HG03108 (cell line): ENCODE measurements around the gene PROCR.
"Not testable (repeated sequence)": the region's sequence is repeated elsewhere in the genome, so short reads cannot be mapped to it uniquely, and the experiment has no call there.

ENCODE experiments used
- ATAC-seq: cut with Tn5 transposase; IDR thresholded peaks from one replicate; pipeline ENCODE4 v1.9.1; 2021; ENCODE audit warnings: moderate library complexity; ENCODE audit not compliant: unreplicated experiment

The PROCR gene

DNA sequence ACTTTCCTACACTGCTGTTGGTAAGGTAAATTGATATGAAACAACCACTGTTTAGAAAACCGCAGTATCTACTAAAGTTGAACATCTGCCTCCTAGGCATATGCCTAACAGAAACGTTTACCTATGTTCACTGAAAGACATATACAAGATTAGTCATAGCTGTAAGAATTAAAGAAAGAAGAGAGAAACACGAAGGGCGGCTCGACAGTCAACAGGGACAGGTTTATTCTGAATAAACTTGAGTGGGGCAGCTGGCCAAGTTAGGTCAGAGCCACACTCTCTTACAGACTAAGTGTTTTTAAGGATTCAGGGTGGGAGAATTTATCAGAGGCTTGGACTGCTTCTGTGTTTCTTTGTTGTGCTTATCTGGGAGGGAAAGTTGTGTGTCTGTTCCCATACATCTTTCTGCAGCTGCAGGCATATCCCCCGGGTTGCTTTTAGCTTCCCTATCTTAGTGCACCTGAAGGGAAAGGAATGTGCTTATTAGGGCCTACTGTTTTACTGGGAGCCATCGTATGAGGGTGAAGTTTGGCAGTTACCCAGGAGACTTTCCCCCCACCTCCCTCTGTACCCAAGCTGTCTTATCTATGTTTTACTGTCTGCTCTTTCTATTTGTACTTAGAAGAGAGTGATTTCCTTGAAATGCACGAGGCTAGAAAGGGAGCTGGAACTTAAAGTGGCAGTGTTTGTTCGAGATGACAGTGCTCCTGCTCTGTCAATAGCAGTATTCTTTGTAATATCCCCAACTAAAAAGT lies 20.4 kb downstream of the PROCR start:
- no peak for ATAC-seq

DNA sequence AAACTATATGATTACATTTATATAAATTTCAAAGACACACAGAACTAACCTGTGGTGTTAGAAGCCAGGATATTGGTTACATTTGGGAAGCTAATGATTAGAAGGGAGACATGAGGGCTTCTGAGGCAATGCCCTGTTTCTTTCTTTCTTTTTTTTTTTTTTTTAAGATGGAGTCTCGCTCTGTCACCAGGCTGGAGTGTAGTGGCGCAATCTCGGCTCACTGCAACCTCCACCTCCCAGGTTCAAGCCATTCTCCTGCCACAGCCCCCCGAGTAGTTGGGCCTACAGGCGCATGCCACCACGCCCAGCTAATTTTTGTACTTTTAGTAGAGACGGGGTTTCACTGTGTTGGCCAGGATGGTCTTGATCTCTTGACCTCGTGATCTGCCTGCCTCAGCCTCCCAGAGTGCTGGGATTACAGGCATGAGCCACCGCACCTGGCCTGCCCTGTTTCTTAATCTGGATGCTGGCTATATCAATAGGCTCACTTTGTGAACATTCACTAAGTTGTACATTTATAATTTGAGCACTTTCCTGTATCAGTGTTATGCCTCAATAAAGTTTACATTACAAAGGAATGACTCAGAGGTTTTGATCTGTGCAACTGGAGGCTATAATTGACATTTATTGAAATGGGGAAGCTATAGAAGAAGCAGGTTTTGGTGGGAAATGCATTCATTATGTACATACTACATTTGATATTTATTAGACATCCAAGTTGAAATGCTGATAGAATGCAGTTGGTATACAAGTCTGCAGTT lies 21.3 kb downstream of the PROCR start:
- ATAC-seq, result not testable (repeated sequence)

DNA sequence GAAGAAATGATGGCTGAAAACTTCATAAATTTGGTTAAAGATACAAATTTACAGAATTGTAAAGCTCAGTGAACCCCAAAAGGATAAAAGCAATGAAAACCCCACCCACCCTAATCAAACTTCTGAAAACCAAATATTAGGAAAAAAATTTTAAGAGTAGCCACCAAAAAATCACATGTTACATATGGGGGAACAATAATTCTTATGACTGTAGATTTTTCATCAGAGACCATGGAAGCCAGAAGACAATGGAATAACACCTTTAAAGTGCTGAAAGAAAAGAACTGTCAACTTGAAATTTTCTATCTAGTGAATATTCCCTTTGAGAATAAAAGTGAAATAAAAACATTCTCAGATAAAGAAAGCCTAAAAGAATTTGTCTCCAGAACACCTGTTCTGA lies 24.4 kb downstream of the PROCR start:
- no peak for ATAC-seq

DNA sequence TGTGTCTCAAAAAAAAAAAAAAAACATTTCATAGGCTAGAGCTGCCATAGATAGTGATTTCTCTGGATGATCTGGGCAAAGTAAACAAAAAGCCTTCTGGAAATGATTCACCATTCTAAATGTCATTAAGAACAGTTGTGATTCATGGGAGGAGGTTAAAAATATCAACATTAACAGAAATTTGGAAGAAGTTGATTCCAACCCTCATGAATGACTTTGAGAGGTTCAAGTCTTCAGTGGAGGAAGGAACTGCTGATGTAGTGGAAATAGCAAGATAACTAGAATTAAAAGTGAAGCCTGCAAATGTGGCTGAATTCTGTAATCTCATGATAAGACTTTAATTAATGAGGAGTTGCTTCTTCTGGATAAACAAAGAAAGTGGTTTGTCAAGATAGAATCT lies 27.9 kb downstream of the PROCR start:
- ATAC-seq, result no peak

DNA sequence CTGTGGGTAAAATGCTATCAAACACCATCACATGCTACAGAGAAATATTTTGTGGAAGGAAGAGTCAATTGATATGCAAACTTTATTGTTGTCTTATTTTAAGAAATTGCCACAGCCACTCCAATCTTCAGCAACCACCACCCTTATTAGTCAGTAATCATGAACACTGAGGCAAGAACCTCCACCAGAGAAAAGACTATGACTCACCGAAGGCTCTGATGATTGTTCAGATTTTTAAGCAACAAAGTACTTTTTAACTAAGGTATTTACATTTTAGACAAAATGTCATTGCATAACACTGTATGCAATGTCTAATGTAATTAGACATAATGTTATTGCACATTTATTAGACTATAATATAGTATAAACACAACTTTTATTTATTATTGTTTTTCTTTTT lies 28.4 kb downstream of the PROCR start:
- no peak for ATAC-seq

DNA sequence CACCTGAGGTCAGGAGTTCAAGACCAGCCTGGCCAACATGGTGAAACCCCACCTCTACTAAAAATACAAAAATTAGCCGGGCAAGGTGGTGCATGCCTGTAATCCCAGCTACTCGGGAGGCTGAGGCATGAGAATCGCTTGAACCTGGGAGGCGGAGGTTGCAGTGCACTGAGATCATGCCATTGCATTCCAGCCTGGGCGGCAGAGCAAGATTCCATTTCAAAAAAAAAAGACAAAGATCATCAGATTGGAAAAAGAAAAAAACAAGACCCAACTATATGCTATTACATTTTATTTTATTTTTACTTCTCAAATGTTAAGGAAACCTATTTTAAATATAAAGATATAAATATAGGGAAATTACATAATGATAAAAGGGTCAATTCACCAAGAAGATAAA lies 29.6 kb downstream of the PROCR start:
- ATAC-seq, result not testable (repeated sequence)

DNA sequence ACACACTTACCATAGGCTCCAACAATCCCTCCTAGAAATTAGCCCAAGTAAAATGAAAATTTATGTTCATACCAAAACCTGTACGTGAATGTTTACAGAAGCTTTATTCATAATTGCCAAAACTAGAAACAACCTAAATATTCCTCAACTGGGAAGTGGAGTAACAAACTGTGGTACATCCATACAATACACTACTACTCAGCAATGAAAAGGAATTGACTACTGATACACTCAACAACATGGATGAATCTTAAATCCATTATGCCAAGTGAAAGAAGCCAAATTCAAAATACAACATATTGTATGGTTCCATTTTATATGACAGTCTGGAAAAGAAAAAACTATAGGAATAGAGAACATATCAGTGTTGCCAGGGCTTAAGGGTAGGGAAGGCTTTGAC lies 34.9 kb downstream of the PROCR start:
- no peak for ATAC-seq

DNA sequence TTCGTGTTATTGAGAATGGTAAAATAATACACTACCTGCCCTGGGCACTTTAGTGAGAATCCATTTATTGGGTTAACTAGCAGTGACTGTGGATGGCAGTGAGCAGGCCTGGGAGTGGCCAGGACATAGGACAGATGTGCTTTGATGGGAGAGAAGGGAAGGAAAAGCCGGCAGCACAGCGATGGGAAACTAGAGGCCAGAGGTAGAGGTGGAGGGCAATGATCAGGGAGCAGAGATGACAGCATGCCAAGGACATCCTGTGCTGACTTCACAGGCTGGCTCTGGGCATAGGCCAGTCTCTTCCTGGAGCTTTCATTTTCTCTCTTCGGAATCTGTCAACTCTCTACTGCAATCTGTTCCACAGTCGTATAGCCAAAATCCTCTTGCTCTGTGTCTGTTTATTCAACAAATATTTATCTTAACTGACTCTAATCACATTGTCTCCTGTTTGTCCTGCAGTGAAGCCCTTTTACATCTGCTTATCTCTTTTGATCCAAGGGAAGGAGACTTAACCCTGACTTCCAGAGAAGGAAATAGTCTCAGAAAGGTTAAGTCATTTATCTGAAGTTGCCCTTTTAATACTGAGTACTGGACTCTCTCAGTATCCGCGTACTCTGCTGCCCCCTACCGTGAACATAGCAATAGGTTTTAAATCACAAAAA lies 36.2 kb downstream of the PROCR start:
- ATAC-seq, result no peak

DNA sequence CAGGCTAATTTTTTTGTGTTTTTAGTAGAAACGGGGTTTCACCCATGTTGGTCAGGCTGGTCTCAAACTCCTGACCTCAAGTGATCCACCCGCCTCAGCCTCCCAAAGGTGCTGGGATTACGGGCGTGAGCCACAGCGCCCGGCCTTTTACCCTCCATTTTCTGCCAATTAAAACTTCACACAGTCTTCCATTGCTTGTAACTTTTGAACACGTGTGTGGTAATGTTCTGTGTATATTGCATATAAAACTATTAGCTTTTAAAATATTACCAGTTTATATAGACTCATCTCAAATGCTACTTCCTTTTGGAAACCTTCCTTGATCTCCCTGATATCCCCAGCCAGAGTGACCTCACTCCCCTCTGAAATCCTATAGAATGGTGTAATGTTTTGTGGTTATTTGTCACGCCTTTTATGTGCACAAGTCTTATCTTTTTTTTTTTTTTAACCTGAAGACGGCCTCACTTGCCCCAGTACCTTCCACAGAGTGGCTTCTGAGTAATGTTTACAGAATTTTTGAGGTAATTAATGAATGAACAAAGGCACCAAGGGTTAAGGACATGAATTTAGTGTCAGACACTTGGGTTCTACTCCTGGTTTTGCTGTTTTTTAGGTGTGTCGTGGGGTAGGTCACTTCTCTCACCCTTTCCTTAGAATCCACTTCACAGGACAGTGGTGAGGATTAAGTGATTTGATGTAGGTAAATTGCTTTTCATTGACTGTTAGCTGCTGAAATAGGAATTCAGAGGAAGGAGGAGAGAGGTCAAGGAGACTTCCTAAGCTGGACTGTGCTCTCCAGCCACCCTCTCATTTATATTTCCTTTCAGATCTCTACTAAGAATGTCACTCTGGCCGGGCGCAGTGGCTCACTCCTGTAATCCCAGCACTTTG lies 43.4 kb downstream of the PROCR start:
- ATAC-seq, result no peak

DNA sequence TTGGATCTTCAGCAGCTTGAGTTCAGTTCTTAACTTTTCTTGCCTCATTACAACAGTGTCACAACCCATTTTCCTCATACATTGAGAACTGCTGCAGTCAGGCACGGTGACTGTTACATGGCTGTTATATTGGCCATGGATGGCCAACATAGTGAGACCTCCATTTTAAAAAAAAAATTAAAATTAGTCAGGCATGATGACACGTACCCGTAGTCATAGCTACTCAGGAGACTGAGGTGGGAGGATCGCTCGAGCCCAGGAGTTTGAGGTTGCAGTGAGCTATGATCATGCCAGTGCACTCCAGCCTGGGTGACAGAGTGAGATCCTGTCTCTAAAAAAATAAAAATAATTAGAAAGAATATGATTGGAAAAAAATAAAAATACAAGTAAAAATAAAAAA lies 44.7 kb downstream of the PROCR start:
- ATAC-seq, result no peak

DNA sequence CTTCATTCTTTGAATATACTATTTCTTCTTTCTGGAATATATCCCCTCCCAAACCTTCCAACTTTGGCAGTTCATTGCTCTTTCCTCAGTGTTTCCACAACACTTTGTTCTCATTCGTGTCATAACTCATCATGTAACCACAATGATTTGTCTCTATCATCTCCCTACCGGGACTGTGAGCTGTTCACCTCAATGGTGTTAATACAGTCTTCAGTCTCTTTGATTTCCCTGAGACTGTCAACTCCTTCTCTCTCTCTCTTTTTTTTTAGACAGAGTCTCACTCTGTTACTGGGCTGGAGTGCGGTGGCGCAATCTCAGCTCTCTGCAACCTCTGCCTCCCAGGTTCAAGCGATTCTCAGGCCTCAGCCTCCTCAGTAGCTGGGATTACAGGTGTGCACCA lies 52.1 kb downstream of the PROCR start:
- no peak for ATAC-seq

DNA sequence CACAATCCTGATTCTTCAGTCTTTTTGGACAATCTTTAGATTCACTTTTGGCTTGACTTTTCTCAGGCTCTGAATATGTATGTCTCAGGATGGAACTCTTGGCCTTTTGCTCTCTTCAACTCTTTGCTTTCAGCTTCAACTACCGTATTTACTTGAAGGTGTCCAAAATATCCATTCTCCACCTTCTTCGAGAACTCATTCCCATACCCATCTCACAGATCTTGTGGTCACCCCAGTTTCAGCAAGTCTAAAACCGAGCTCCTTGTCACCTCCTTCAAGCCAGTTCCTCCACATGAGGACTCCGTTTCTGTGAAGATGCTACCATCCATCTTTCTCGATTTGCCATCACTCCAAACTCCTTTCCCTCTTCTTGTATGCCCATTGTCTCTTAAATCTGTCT lies 52.7 kb downstream of the PROCR start:
- ATAC-seq, result no peak

DNA sequence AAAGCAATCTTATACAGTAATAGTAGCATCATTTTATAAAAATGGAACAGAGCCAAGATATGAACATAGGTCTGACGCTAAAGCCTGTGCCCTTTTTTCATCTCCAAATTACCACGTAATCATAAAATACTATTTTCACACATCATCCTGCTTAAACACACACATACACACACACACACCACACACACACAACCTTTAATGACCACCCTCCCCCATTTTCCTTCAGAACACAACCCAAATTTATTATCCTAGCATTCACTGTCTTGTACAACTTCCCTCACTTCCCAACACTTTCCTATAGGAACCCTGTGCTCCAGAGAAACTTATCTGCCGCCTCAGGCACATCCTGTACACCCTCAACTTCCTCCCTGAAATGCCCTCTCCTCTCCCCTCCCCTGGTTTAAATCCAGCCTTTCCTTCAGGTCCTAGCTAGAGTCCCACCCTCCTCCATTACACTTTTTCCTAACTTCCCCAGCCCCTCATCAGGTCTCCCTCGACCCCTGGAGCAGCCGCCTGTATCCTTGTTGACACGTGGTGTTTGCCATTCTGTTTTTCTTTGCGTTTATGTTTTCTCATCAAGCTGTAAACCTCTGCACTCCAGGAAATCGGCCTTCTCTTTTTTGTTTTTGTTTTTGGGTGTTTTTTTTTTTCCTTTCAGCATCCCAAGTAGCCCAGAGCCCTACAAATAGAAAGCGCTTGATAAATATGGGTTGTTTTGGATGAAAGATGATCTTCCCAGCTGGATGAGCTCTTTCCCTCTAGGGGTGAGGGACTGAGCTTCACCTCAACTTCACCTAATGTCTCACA lies 53.6 kb downstream of the PROCR start:
- ATAC-seq, result no peak

DNA sequence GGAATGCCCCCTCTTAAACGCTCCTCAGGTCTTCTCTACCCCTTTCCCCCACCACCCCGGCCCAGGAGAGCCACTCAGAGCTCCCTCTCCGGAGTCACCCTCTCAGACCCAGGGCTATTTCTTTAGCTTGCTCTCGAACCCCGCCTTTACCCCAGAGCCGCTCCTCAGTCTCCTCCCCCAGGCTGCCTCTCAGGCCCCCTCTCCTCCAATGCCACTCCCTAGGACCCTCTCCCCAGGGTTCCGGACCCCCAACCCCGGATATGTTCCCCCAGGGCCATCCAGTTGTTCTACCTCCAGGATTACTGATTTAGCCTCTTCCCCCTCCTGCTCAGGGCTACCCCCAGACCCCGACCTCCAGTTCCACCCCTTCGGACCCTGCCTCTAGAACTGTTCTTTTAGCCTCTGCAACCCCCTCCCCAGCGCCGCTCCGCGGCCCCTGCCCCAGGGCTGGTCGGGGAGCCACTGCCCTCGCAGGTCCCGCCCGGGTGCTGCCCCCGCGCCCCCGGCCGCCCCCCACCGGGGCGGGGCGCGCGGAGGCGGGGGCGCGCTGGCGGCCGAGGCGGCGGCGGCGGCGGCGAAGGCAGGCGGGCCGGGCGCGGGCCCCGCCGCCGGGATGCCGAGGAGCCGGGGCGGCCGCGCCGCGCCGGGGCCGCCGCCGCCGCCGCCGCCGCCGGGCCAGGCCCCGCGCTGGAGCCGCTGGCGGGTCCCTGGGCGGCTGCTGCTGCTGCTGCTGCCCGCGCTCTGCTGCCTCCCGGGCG lies 54.4 kb downstream of the PROCR start, which contains the start of gene MMP24:
TSS of gene MMP24 (plus strand) at position 565 of the 758 bp plus-strand sequence. CDS start at position 614, 49 bp downstream.
- ATAC-seq, result no peak
